ENCODE results near the gene MED12L. TPM values are rescaled to one million over a fixed set of nuclear protein-coding genes. Genes with fewer than 3 reads are reported as not detected.

The MED12L gene
- total RNA-seq, 4 donors from 2014 or later, result 0.15 to 0.37 (median 0.22) TPM

GRCh38 chr3:151084893-151085226 lies 604 bp upstream of the MED12L start:
- 46 to 49% methylated on average over 14 of the region's 14 CpGs for WGBS, 2 donors

GRCh38 chr3:151085889-151086483 lies 522 bp downstream of the MED12L start:
- intact Hi-C loops (cut with DNase I; ENCODE audit: low total_unique reads), result no loop called here
- peak overlapping the region; percentile 26 for H3K4me3 ChIP-seq (ENCODE audit: low read depth, poor library complexity, severe bottlenecking)
- no peak for DNase-seq (ENCODE audit: low spot score in 2 of 2)
- 0 to 3% methylated on average over 18 to 51 of the region's 60 CpGs for WGBS, 2 donors
- no peak for TF ChIP-seq CTCF (IDR thresholded peaks at IDR 0.05)
- no peak for TF ChIP-seq POLR2A (IDR thresholded peaks at IDR 0.05)

More at GRCh38 chr3:151084893-151085226, 604 bp upstream of the MED12L start:
- intact Hi-C loops (cut with DNase I; ENCODE audit: low total_unique reads), result no loop called here
- TF ChIP-seq POLR2A (IDR thresholded peaks at IDR 0.05) (no peak), CTCF (IDR thresholded peaks at IDR 0.05) (no peak)
- no peak for DNase-seq (ENCODE audit: low spot score in 2 of 2)
- H3K4me3 ChIP-seq (ENCODE audit: low read depth, poor library complexity, severe bottlenecking), result no peak overlapping the region

GRCh38 chr3:151086484-151087456 lies 1.3 kb downstream of the MED12L start:
- peak overlapping the region; percentile 4 for H3K4me3 ChIP-seq (ENCODE audit: low read depth, poor library complexity, severe bottlenecking)
- peak; percentile 58 to 91 for DNase-seq (ENCODE audit: low spot score in 2 of 2)
- intact Hi-C loops (cut with DNase I; ENCODE audit: low total_unique reads), result no loop called here
- no peak for TF ChIP-seq POLR2A (IDR thresholded peaks at IDR 0.05)
- no peak for TF ChIP-seq CTCF (IDR thresholded peaks at IDR 0.05)
- WGBS, 2 donors, result 3 to 6% methylated on average over 56 to 72 of the region's 81 CpGs

- no peak for DNase-seq (ENCODE audit: low spot score in 2 of 2)
- 85 to 88% methylated on average over 2 of the region's 2 CpGs for WGBS, 2 donors
- intact Hi-C loops (cut with DNase I; ENCODE audit: low total_unique reads), result no loop called here
Measured at GRCh38 chr3:151087648-151088047, 2.2 kb downstream of the MED12L start.

GRCh38 chr3:151091685-151092345 lies 6.4 kb downstream of the MED12L start:
- no peak overlapping the region for H3K4me3 ChIP-seq (ENCODE audit: low read depth, poor library complexity, severe bottlenecking)
- intact Hi-C loops (cut with DNase I; ENCODE audit: low total_unique reads), result no loop called here
- TF ChIP-seq CTCF (IDR thresholded peaks at IDR 0.05) (no peak), POLR2A (IDR thresholded peaks at IDR 0.05) (no peak)
- WGBS, 2 donors, result 74 to 80% methylated on average over 3 of the region's 3 CpGs
- DNase-seq (ENCODE audit: low spot score in 2 of 2), result no peak

More at GRCh38 chr3:151087648-151088047, 2.2 kb downstream of the MED12L start:
- H3K4me3 ChIP-seq (ENCODE audit: low read depth, poor library complexity, severe bottlenecking), result no peak overlapping the region
- TF ChIP-seq CTCF (IDR thresholded peaks at IDR 0.05), result no peak
- TF ChIP-seq POLR2A (IDR thresholded peaks at IDR 0.05), result no peak

Measured in lower leg skin (tissue), 4 donors.